ENCODE results near the gene CTNNBL1. TPM values are rescaled to one million over a fixed set of nuclear protein-coding genes. Genes with fewer than 3 reads are reported as not detected.
"Not testable (repeated sequence)": the region's sequence is repeated elsewhere in the genome, so short reads cannot be mapped to it uniquely, and the experiment has no call there.

The CTNNBL1 gene
- total RNA-seq, 1 donor from 2014 or later, result 33.3 TPM

DNA sequence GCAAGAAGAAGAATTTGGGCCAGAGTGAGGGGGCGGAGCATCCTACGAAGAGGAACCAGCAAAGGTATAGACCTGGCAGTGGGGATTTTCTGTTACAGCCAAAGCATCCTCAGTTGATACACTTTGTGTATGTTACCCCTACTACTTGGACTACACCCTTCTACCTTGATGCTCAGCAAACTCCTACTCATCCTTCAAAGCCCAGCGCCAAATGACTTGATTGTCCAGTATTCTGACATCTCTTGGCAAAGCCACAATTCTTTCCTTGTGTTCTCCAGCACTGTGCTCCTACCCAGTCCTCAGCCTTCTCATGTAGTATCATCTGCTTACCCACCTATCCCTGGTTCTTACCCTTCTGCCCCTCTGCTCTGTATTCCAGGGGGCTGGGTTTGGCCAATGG is 21.7 kb upstream of the CTNNBL1 start:
- no peaks in the 10 kb centered on the region for H3K4me1 ChIP-seq
- TF ChIP-seq, protein P1, sequence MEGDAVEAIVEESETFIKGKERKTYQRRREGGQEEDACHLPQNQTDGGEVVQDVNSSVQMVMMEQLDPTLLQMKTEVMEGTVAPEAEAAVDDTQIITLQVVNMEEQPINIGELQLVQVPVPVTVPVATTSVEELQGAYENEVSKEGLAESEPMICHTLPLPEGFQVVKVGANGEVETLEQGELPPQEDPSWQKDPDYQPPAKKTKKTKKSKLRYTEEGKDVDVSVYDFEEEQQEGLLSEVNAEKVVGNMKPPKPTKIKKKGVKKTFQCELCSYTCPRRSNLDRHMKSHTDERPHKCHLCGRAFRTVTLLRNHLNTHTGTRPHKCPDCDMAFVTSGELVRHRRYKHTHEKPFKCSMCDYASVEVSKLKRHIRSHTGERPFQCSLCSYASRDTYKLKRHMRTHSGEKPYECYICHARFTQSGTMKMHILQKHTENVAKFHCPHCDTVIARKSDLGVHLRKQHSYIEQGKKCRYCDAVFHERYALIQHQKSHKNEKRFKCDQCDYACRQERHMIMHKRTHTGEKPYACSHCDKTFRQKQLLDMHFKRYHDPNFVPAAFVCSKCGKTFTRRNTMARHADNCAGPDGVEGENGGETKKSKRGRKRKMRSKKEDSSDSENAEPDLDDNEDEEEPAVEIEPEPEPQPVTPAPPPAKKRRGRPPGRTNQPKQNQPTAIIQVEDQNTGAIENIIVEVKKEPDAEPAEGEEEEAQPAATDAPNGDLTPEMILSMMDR (IDR thresholded peaks at IDR 0.05), result no peak
- no peak for DNase-seq (ENCODE audit: low spot score in 2 of 2)
- no peak overlapping the region for H3K4me3 ChIP-seq
- no peaks in the 10 kb centered on the region for H3K36me3 ChIP-seq
- intact Hi-C loops (cut with DNase I), result no loop called here
- H3K27ac ChIP-seq, result no peak overlapping the region
- no peaks in the 10 kb centered on the region for H3K27me3 ChIP-seq
- H3K9me3 ChIP-seq, result no peaks in the 10 kb centered on the region

- Histone ChIP-seq H3K4me3 (no peak overlapping the region), H3K36me3 (no peaks in the 10 kb centered on the region), H3K4me1 (no peaks in the 10 kb centered on the region), H3K27me3 (no peaks in the 10 kb centered on the region), H3K9me3 (no peaks in the 10 kb centered on the region), H3K27ac (no peak overlapping the region)
- DNase-seq (ENCODE audit: low spot score in 2 of 2), result no peak
- intact Hi-C loops (cut with DNase I), result no loop called here
- TF ChIP-seq, protein P1 (IDR thresholded peaks at IDR 0.05), result no peak
Measured at GRCh38 chr20:37673444-37673843, 20.4 kb upstream of the CTNNBL1 start.

GRCh38 chr20:37676440-37676839 is 17.4 kb upstream of the CTNNBL1 start:
- H3K27ac ChIP-seq, result no peak overlapping the region
- no peaks in the 10 kb centered on the region for H3K27me3 ChIP-seq
- no peaks in the 10 kb centered on the region for H3K4me1 ChIP-seq
- no peak for DNase-seq (ENCODE audit: low spot score in 2 of 2)
- intact Hi-C loops (cut with DNase I), result no loop called here
- TF ChIP-seq, protein P1 (IDR thresholded peaks at IDR 0.05), result no peak
- H3K9me3 ChIP-seq, result no peaks in the 10 kb centered on the region
- no peaks in the 10 kb centered on the region for H3K36me3 ChIP-seq
- H3K4me3 ChIP-seq, result no peak overlapping the region

GRCh38 chr20:37677969-37678861 is 15.6 kb upstream of the CTNNBL1 start:
- Histone ChIP-seq H3K4me3 (no peak overlapping the region), H3K9me3 (no peaks in the 10 kb centered on the region), H3K36me3 (no peaks in the 10 kb centered on the region), H3K27ac (no peak overlapping the region), H3K4me1 (no peaks in the 10 kb centered on the region), H3K27me3 (no peaks in the 10 kb centered on the region)
- intact Hi-C loops (cut with DNase I), result no loop called here
- TF ChIP-seq, protein P1 (IDR thresholded peaks at IDR 0.05), result no peak
- DNase-seq (ENCODE audit: low spot score in 2 of 2), result no peak

DNA sequence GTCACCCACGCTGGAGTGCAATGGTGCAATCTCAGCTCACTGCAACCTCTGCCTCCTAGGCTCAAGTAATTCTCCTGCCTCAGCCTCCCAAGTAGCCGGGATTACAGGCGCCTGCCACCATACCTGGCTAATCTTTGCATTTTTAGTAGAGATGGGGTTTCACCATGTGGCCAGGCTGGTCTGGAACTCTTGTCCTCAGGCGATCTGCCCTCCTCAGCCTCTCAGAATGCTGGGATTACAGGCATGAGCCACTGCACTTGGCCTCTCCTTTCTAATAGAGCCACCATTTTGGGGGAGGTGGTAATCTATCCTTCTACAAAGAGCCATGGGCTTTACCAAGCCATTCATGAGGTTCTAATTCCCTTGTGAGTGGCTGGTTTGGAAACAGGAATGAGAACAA is 14.1 kb upstream of the CTNNBL1 start:
- H3K36me3 ChIP-seq; H3K27me3 ChIP-seq; H3K4me1 ChIP-seq; DNase-seq (ENCODE audit: low spot score in 2 of 2); intact Hi-C loops (cut with DNase I); H3K9me3 ChIP-seq; H3K4me3 ChIP-seq; H3K27ac ChIP-seq: not testable (repeated sequence)

DNA sequence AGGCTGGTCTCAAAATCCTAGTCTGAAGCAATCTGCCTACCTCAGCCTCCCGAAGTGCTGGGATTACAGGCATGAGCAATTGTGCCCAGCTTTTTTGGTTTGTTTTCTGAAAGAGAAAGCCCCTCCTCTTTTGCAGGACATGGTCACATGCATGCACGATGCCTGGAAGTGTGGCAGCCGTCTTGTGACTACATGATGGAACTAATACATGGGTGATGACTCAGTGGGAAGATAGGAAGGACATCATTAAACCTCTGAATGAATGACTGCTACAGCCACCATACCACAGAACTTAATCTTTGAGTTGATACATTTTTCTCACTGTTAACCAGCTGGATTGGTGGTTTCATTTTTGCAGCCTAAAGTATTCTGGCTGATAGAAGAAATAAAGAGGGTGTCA is 13.4 kb upstream of the CTNNBL1 start:
- Histone ChIP-seq H3K9me3 (no peaks in the 10 kb centered on the region), H3K27ac (no peak overlapping the region), H3K36me3 (no peaks in the 10 kb centered on the region), H3K4me1 (no peaks in the 10 kb centered on the region), H3K27me3 (no peaks in the 10 kb centered on the region), H3K4me3 (no peak overlapping the region)
- TF ChIP-seq, protein P1 (IDR thresholded peaks at IDR 0.05), result no peak
- intact Hi-C loops (cut with DNase I), result no loop called here
- DNase-seq (ENCODE audit: low spot score in 2 of 2), result no peak
